ENCODE data around the gene HSPB1.
"Not testable (repeated sequence)": the region's sequence is repeated elsewhere in the genome, so short reads cannot be mapped to it uniquely, and the experiment has no call there.

Gene HSPB1

GRCh38 chr7:76285604-76286374 is 16.7 kb upstream of the HSPB1 start:
- Histone ChIP-seq H3K9me3 (no peaks in the 10 kb centered on the region), H3K27me3 (peaks cover 13% of the 10 kb centered on the region), H3K4me1 (no peaks in the 10 kb centered on the region; the same call in 1 of the 2 replicates), H3K4me3 (ENCODE audit: low read depth, low read length) (no peak overlapping the region), H3K36me3 (0 out of 2 replicates have a peak, but pooled peaks cover 4% of the 10 kb centered on the region)
- no peak for DNase-seq
- TF ChIP-seq CTCF (IDR thresholded peaks at IDR 0.05; ENCODE audit: low read depth, low read length): no peak

GRCh38 chr7:76286842-76287403 is 15.6 kb upstream of the HSPB1 start:
- Histone ChIP-seq H3K4me3 (ENCODE audit: low read depth, low read length) (no peak overlapping the region), H3K36me3 (0 out of 2 replicates have a peak, but pooled peaks cover 4% of the 10 kb centered on the region), H3K9me3 (no peaks in the 10 kb centered on the region), H3K27me3 (peaks cover 4% of the 10 kb centered on the region; the same call in 1 of the 2 replicates), H3K4me1 (peaks cover 4% of the 10 kb centered on the region)
- no peak for TF ChIP-seq CTCF (IDR thresholded peaks at IDR 0.05; ENCODE audit: low read depth, low read length)
- no peak for DNase-seq

GRCh38 chr7:76290847-76291350 is 11.6 kb upstream of the HSPB1 start:
- H3K4me3 ChIP-seq (ENCODE audit: low read depth, low read length); H3K36me3 ChIP-seq; H3K9me3 ChIP-seq; DNase-seq; H3K27me3 ChIP-seq: not testable (repeated sequence)
- H3K4me1 ChIP-seq: peaks cover 15% of the 10 kb centered on the region

GRCh38 chr7:76291351-76292212 is 10.9 kb upstream of the HSPB1 start:
- no peaks in the 10 kb centered on the region for H3K9me3 ChIP-seq
- peaks cover 15% of the 10 kb centered on the region for H3K4me1 ChIP-seq
- H3K4me3 ChIP-seq (ENCODE audit: low read depth, low read length): peak overlapping the region; percentile 44
- no peaks in the 10 kb centered on the region for H3K27me3 ChIP-seq
- no peaks in the 10 kb centered on the region for H3K36me3 ChIP-seq
- peak; percentile 92 for TF ChIP-seq CTCF (IDR thresholded peaks at IDR 0.05; ENCODE audit: low read depth, low read length)
- peak; percentile 86 for DNase-seq

DNA sequence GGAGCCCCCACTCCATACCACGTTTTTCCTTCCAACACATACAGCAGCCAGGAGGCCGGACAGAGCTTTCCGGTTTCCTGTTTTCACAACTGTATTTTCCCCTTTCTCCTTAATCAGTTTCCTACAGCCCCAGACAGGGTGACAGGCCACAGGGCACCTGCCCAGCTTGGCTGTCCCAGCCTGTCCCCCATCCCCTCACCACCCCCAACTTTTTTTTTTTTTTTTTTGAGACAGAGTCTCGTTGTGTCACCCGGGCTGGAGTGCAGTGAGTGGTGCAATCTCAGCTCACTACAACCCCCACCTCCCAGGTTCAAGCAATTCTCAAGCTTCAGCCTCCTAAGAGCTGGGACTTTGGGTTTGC is 10.3 kb upstream of the HSPB1 start:
- H3K36me3 ChIP-seq: no peaks in the 10 kb centered on the region
- no peak for DNase-seq
- no peak for TF ChIP-seq CTCF (IDR thresholded peaks at IDR 0.05; ENCODE audit: low read depth, low read length)
- no peaks in the 10 kb centered on the region for H3K9me3 ChIP-seq
- no peaks in the 10 kb centered on the region for H3K27me3 ChIP-seq
- H3K4me3 ChIP-seq (ENCODE audit: low read depth, low read length): peak overlapping the region; percentile 44
- H3K4me1 ChIP-seq: peaks cover 15% of the 10 kb centered on the region

DNA sequence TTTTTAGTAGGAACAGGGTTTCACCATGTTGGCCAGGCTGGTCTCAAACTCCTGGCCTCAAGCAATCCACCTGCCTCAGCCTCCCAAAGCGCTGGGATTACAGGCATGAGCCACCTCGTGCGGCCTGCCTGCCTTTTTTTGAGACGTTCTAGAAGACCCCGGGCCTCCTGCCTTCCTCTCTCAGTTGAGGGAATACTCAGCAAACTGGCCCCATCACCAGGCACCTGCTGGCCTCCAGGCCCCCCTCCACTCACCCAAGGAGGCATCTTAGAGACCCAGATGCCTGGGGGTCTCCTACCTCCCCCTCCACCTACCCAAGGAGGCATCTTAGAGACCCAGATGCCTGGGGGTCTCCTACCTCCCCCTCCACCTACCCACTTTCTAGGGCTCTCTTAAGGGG is 9.6 kb upstream of the HSPB1 start:
- H3K9me3 ChIP-seq; H3K4me3 ChIP-seq (ENCODE audit: low read depth, low read length); H3K36me3 ChIP-seq; H3K27me3 ChIP-seq; DNase-seq: not testable (repeated sequence)
- H3K4me1 ChIP-seq: peaks cover 15% of the 10 kb centered on the region

Measured in BE2C (cell line).